GM21381 (cell line): ENCODE data around the gene COL23A1.

Experiments used
- ATAC-seq: cut with Tn5 transposase; IDR thresholded peaks from one replicate; pipeline ENCODE4 v1.9.1; 2021; ENCODE audit warnings: mild to moderate bottlenecking, moderate library complexity; ENCODE audit not compliant: unreplicated experiment

The COL23A1 gene

DNA sequence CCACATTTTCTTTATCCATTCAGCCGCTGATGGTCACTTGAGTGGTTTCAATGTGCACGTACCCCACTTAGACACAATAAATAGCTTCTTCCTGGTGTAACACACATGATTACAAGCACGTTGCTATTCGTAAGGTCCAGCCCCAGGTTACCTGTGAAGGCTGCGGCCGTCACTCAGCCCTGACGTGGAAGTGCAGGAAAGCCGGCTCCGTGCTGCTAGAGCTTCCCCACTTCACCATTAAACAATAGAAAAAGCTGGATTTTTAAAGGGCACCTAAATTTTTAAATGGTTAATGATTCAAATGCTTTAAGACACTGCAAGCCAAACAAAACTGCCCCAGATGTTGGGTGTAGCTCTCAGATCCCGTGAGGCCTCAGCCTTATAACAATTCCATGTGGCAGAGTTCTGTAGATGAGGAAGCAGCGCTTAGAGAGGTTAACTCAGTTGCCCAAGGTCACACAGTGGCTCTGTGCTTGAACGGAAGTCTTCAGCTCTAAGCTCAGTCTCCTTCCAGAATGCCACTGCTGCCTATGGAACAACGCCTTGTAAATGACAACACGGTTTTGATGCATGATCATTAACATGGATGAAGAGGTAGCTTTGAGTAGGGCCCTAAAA is 125.7 kb downstream of the COL23A1 start:
- ATAC-seq, result no peak

GRCh38 chr5:178463321-178464155 is 126.7 kb downstream of the COL23A1 start:
- no peak for ATAC-seq

- ATAC-seq, result no peak
Measured at GRCh38 chr5:178462816-178463215, 127.4 kb downstream of the COL23A1 start.

DNA sequence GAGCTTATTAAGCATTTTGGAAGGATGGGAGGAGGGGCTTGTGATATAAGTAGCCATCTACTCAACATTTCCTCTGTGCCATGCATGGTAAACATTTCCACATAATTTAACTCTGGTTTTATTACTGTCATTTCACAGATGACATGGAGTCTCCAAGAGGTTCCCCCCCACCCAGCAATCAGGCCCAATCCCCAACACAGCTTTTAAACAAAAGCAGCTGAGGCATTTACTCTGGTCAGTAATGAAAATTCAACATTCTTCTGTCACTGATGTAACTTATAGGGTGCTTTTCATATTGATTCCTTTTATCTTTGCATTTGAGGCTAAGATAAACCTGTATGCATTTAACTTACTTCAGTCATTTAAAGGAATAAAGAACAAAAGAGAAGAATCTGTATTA is 128.1 kb downstream of the COL23A1 start:
- no peak for ATAC-seq

DNA sequence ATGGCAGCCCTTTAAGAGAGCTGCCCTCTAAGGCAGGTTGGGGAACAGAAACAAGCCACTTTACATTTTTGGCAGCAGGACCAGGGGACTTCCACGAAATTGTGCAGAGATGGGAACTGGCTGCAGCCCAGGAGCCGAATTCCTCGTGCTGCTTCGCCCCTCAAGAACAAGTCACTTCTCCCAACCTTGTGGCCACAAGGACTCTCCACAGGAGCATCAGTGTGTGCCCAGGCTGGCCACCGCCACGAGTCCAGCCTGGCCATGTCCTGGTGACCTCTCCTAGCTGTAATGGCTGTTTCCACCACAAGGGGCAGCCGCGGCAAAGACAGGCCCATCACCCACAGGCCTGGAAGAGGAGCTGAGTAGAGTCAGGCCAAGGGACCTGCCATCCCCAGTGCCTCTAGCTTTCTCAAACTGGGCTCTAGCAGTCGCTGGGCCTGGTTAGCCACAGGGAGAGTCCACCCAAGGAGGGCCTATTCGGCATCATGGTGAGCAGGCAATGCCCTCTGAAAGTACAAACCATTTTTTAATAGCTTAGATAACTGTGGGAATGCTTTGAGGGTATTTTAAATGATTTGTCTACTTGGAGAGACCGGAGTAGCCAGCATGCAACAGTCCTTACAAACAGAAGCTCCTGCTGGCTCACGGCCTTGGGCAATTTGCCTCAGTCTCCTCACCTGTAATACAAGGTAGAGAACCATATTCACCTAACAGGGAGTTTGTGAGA is 129.0 kb downstream of the COL23A1 start:
- peak; percentile 75 for ATAC-seq

GRCh38 chr5:178460598-178460997 is 129.6 kb downstream of the COL23A1 start:
- no peak for ATAC-seq

DNA sequence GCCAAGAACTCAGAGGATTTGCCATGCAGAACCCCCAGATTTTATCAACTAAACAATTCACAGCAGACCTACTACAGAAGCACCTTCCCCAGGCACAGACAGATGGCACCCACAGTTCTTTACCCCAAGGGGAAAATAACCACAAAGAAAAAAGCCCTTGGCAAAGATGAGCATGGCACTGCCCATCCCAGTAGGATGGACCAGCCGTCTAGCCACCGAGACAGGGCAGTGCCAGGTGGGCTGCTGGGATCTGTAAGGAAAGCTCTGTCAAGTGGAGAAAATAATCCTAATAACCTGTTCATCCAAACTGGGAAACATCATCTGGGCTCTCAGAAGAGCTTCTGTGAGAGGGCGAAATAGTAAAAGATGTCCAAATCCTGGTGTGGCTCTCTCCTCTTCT is 130.0 kb downstream of the COL23A1 start:
- ATAC-seq, result no peak

DNA sequence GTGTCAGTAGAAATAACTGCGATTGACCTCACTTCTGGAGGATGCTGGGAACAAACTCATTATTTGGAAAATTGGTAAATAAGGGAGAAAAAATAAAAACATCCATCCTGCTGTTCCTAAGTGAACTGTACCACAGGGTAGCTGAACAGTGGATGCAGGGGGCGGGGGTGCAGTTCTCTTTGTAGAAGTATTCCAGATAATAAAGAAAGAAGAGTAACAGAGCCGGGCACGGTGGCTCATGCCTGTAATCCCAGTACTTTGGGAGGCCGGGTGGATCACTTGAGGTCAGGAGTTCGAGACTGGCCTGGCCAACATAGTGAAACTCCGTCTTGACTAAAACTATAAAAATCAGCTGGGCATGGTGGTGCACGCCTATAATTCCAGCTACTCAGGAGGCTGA is 132.1 kb downstream of the COL23A1 start:
- no peak for ATAC-seq

DNA sequence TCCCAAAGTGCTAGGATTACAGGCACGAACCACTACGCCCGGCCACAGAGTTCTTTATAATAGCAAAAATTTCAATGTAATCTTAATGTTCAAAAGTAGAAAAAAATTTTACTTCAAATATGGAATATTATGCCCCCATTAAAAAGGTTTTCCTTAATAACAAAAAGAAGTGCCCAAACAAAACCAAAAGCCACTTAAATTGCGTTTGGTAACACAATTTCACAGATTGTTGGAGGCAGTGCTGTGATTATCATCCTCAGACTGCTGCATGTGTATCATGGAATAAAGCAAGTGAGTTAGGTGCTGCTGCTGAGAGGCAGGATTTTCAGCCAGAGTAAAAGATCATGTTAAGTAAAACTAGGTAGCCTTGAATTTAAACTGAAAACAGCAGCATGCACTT is 132.7 kb downstream of the COL23A1 start:
- ATAC-seq, result no peak

DNA sequence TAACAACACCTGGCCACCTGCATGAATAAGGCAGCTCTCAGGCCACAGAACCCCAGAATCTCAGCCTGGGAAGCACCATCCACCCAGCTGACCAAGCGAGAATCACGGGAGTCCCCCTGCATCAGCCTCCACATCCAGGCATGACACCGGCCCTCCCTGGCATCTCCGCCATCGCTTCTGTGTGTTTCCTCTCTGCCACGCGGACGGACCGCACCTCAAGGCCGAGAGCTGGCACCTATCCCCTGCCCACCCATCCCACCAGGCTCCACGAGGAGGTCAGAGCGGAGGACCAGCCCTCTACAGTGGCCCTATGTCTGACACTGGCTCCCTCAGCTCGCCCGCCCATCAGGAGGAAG is 134.7 kb downstream of the COL23A1 start:
- ATAC-seq, result no peak

- ATAC-seq, result no peak
Measured at GRCh38 chr5:178454821-178455479, 135.2 kb downstream of the COL23A1 start.

GRCh38 chr5:178454303-178454702 is 135.9 kb downstream of the COL23A1 start:
- no peak for ATAC-seq

- no peak for ATAC-seq
Measured at GRCh38 chr5:178453224-178453623, 137.0 kb downstream of the COL23A1 start.

- no peak for ATAC-seq
Measured at GRCh38 chr5:178450121-178451028, 139.8 kb downstream of the COL23A1 start.

- ATAC-seq, result no peak
Measured at GRCh38 chr5:178449163-178450070, 140.8 kb downstream of the COL23A1 start.

DNA sequence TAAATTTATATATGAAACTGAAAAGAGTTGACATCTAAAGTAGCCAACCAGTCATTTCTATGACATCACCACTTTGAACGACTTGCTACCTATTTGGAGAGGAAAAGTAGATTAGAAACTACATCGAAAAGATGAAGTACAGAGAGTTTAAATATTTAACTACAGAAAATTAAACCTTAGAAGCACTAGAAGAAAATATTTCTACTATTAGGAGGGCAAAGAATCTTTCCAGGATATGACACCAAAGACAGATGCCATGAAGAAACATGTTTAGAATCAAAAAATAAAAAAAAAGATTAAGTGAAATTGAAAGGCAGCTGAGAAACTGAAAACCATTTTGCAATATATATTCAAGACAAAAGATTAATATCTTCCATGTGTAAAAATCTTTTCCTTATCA is 144.7 kb downstream of the COL23A1 start:
- no peak for ATAC-seq

DNA sequence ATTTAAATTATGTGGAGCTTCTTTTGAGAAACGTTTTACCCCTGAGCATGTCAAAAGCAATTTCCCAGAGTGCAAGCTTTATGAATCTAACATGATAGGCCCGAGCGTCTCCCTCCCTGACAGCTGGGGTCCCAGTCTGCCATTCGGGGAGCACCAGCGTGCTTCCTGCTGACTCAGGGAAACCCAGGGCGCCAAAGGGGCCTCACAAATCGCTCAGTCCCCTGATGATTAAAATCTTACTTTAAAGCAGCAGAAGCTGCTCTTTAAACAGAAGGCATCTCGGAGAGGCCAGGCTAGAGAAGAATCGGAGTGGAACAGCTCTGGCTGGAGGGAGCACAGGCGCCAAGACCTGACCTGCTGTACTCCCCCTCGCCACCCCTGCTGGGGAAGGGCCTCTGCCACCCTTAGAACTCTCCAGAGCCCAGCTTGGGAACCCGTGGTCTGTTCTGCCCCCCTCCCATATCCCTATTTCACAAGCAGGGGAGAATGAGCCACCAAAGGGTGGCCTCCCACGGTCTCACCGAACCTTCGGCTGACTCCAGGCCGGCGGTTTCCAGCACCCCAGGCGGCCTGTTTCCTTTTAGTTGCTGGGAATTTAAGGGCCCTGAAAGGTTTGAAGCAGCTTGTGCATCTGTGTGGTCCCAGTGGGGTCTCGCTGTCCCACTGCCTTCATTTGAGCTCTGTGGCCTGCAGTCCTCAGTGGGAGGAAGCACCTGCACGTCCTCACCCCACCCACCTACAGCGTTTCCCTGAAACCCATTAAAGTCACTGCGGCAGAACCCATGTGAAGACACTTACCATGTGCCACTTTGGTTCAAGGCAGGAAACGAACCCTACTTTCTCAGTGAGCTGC is 147.6 kb downstream of the COL23A1 start:
- ATAC-seq, result no peak

- ATAC-seq, result no peak
Measured at GRCh38 chr5:178441486-178442270, 148.5 kb downstream of the COL23A1 start.
